PC-9 (cell line): ENCODE results near the gene FMR1. TPM values are rescaled to one million over a fixed set of nuclear protein-coding genes. Genes with fewer than 3 reads are reported as not detected.

Experiments
- BruUV-seq: library from RNA; stranded (reverse); fragments of 400-500 nt; replicated peaks from 2 replicates; lab custom pipeline; 2021; lab: Mats Ljungman, UMichigan
- CTCF ChIA-PET: fragments of 300-600 bp; sonication (Branson Sonifier 250); formaldehyde crosslinking; loops from one replicate; lab custom pipeline; 2022; ENCODE audit warnings: antibody characterized with exemption; lab: Charles Lee
- POLR2A ChIA-PET: fragments of 300-600 bp; sonication (Branson Sonifier 250); formaldehyde crosslinking; loops from one replicate; lab custom pipeline; 2022; ENCODE audit warnings: antibody characterized with exemption; ENCODE audit not compliant: unreplicated experiment; lab: Charles Lee
- DNase-seq, 2 experiments: peaks; one replicate each; pipeline versions ENCODE4 v3.0.0 to v3.0.0-alpha.2; 2015 to 2022; ENCODE audit warnings: mixed read lengths in 1 of 2
- H2AFZ ChIP-seq: fragments of 200-600 bp; sonication (generic); 2 replicates; pipeline ENCODE4 v1.8.1; 2017; ENCODE audit warnings: antibody characterized with exemption
- H3F3A ChIP-seq: fragments of 200-600 bp; sonication (generic); 2 replicates; pipeline ENCODE4 v1.8.1; 2017; ENCODE audit warnings: antibody characterized with exemption, mild to moderate bottlenecking, low read depth; ENCODE audit not compliant: insufficient read depth
- H3K27ac ChIP-seq: fragments of 200-600 bp; sonication (generic); 2 replicates; pipeline ENCODE4 v1.6.1; 2016; ENCODE audit warnings: mixed run types
- H3K27me3 ChIP-seq: fragments of 200-600 bp; sonication (generic); 2 replicates; pipeline ENCODE4 v1.6.1; 2016; ENCODE audit warnings: low read depth, mixed run types; ENCODE audit not compliant: insufficient read depth
- H3K36me3 ChIP-seq: fragments of 200-600 bp; sonication (generic); 2 replicates; pipeline ENCODE4 v1.6.1; 2016; ENCODE audit warnings: low read depth, mixed run types
- H3K4me1 ChIP-seq: fragments of 200-600 bp; sonication (generic); replicated peaks from 2 replicates; pipeline ENCODE4 v1.6.1; 2016; ENCODE audit warnings: mixed run types; ENCODE audit not compliant: insufficient read depth
- H3K4me2 ChIP-seq: fragments of 200-600 bp; sonication (generic); 2 replicates; pipeline ENCODE4 v1.6.1; 2017; ENCODE audit warnings: mixed run types
- H3K4me3 ChIP-seq: fragments of 200-600 bp; sonication (generic); 2 replicates; pipeline ENCODE4 v1.6.1; 2016; ENCODE audit warnings: mixed run types
- H3K79me2 ChIP-seq: fragments of 200-600 bp; sonication (generic); 2 replicates; pipeline ENCODE4 v1.6.1; 2017; ENCODE audit warnings: low read depth, mixed run types
- H3K9me2 ChIP-seq: fragments of 200-600 bp; sonication (generic); 2 replicates; pipeline ENCODE4 v1.8.1; 2017; ENCODE audit warnings: mild to moderate bottlenecking; ENCODE audit not compliant: insufficient read depth
- H3K9me3 ChIP-seq: fragments of 200-600 bp; sonication (generic); 2 replicates; pipeline ENCODE4 v1.8.1; 2016; ENCODE audit warnings: low read depth; ENCODE audit not compliant: insufficient read depth
- H4K20me1 ChIP-seq: fragments of 200-600 bp; sonication (generic); 2 replicates; pipeline ENCODE4 v1.8.1; 2017; ENCODE audit not compliant: insufficient read depth
- CTCF ChIP-seq: fragments of 200-600 bp; sonication (generic); conservative IDR thresholded peaks from 2 replicates; pipeline ENCODE4 v1.6.1; 2017; ENCODE audit warnings: mixed run types, antibody characterized with exemption, mild to moderate bottlenecking, moderate library complexity
- EZH2 ChIP-seq: fragments of 200-600 bp; sonication (generic); IDR thresholded peaks from 2 replicates; pipeline ENCODE4 v1.8.0; 2017; ENCODE audit warnings: antibody characterized with exemption, low read depth
- intact Hi-C: fragments of 100-400 bp; cut with micrococcal nuclease; formaldehyde crosslinking; loops from one replicate; pipeline ENCODE4 v1.10.0; 2022; ENCODE audit not compliant: unreplicated experiment
- total RNA-seq: library from RNA; stranded (reverse); gene quantifications from 2 replicates; pipeline ENCODE4 v1.2.3, GENCODE V29; 2021

Gene FMR1
- total RNA-seq, 1 experiment from 2014 or later = 99.9 TPM

GRCh38 chrX:147894366-147894963, 17.3 kb upstream of the FMR1 start:
- Histone ChIP-seq H3K27ac (no peak overlapping the region), H3K4me1 (no peaks in the 10 kb centered on the region; the same call in 1 of the 2 replicates), H3K4me2 (no peak overlapping the region), H3K9me3 (no peaks in the 10 kb centered on the region), H3F3A (0 out of 2 replicates have a peak, but pooled peaks cover 3% of the 10 kb centered on the region), H3K27me3 (no peaks in the 10 kb centered on the region), H2AFZ (no peak overlapping the region), H4K20me1 (no peaks in the 10 kb centered on the region), H3K36me3 (no peaks in the 10 kb centered on the region), H3K9me2 (no peaks in the 10 kb centered on the region), H3K79me2 (no peaks in the 10 kb centered on the region), H3K4me3 (no peak overlapping the region)
- peak in 1 of 2 experiments; percentile 47 for DNase-seq
- intact Hi-C loops = loop anchor here (1.0 kb wide), 1 partner anchor 46 kb away; no protein-coding TSS in a partner anchor
- CTCF ChIA-PET = interaction anchor here (0.7 kb wide), 1 partner anchor 1577 kb away, joined by 3 read pairs; no protein-coding TSS in a partner anchor
- TF ChIP-seq EZH2 (no peak), CTCF (no peak)
- POLR2A ChIA-PET = no interaction called here
- BruUV-seq = no TSS peak

GRCh38 chrX:147897117-147897516, 14.6 kb upstream of the FMR1 start:
- POLR2A ChIA-PET = no interaction called here
- intact Hi-C loops = no loop called here
- 0 out of 2 replicates have a peak, but pooled peaks cover 3% of the 10 kb centered on the region for H3F3A ChIP-seq

GRCh38 chrX:147898951-147899350, 12.8 kb upstream of the FMR1 start:
- H4K20me1 ChIP-seq = no peaks in the 10 kb centered on the region
- H3K27ac ChIP-seq = no peak overlapping the region
- no peak for DNase-seq
- H2AFZ ChIP-seq = no peak overlapping the region
- no peaks in the 10 kb centered on the region for H3K9me2 ChIP-seq
- H3K4me3 ChIP-seq = no peak overlapping the region
- no peak overlapping the region for H3K4me2 ChIP-seq
- H3K79me2 ChIP-seq = no peaks in the 10 kb centered on the region
- intact Hi-C loops = no loop called here
- ChIA-PET CTCF (no interaction called here), POLR2A (no interaction called here)
- H3K9me3 ChIP-seq = no peaks in the 10 kb centered on the region
- peaks cover 3% of the 10 kb centered on the region; the same call in 1 of the 2 replicates for H3F3A ChIP-seq
- TF ChIP-seq EZH2 (no peak), CTCF (no peak)
- H3K36me3 ChIP-seq = no peaks in the 10 kb centered on the region
- H3K27me3 ChIP-seq = no peaks in the 10 kb centered on the region
- BruUV-seq = no TSS peak
- peaks cover 11% of the 10 kb centered on the region; the same call in 1 of the 2 replicates for H3K4me1 ChIP-seq

More at GRCh38 chrX:147897117-147897516, 14.6 kb upstream of the FMR1 start:
- Histone ChIP-seq H3K4me3 (no peak overlapping the region), H4K20me1 (no peaks in the 10 kb centered on the region), H3K4me1 (peaks cover 9% of the 10 kb centered on the region; the same call in 1 of the 2 replicates), H2AFZ (no peak overlapping the region), H3K36me3 (no peaks in the 10 kb centered on the region), H3K27ac (no peak overlapping the region), H3K9me3 (no peaks in the 10 kb centered on the region), H3K9me2 (no peaks in the 10 kb centered on the region), H3K4me2 (no peak overlapping the region), H3K79me2 (no peaks in the 10 kb centered on the region), H3K27me3 (no peaks in the 10 kb centered on the region)
- TF ChIP-seq CTCF (no peak), EZH2 (no peak)
- DNase-seq = no peak
- no TSS peak for BruUV-seq
- CTCF ChIA-PET = no interaction called here
